ENCODE results near the gene RNF207. TPM values are rescaled to one million over a fixed set of nuclear protein-coding genes. Genes with fewer than 3 reads are reported as not detected.

The RNF207 gene
- total and polyA plus RNA-seq, 2 of the 13 experiments (the other 11 are each of a cell fraction or from before 2014, with no cell fraction given) = 9.8 to 15.9 TPM

- TF ChIP-seq THAP9 (CRISPR knock-in tag; IDR thresholded peaks at IDR 0.05; ENCODE audit: borderline replicate concordance) (peak; percentile 35; the same call in 1 of the 2 replicates), ZNF513 (CRISPR knock-in tag; conservative IDR thresholded peaks at IDR 0.05) (no peak), ZBTB34 (CRISPR knock-in tag; IDR thresholded peaks at IDR 0.05) (peak; percentile 83; the same call in 1 of the 2 replicates), ZSCAN9 (CRISPR knock-in tag; IDR thresholded peaks at IDR 0.05; ENCODE audit: borderline replicate concordance) (peak; percentile 99), JUN (CRISPR knock-in tag; IDR thresholded peaks at IDR 0.05) (peak; percentile 61; the same call in 1 of the 2 replicates), ZNF431 (CRISPR knock-in tag; IDR thresholded peaks at IDR 0.05; ENCODE audit: borderline replicate concordance, low read depth) (peak; percentile 91), CAMTA2 (CRISPR knock-in tag; IDR thresholded peaks at IDR 0.05; ENCODE audit: borderline replicate concordance) (peak; percentile 96; the same call in 1 of the 2 replicates), ZNF580 (CRISPR knock-in tag; IDR thresholded peaks at IDR 0.05; ENCODE audit: borderline replicate concordance, low read depth) (peak; percentile 100), CREM (IDR thresholded peaks at IDR 0.05) (no peak), CREM (CRISPR knock-in tag; IDR thresholded peaks at IDR 0.05) (no peak), ZXDC (CRISPR knock-in tag; IDR thresholded peaks at IDR 0.05) (peak; percentile 96), SOX5 (CRISPR knock-in tag; IDR thresholded peaks at IDR 0.05; ENCODE audit: borderline replicate concordance) (peak; percentile 78), EED (CRISPR knock-in tag; IDR thresholded peaks at IDR 0.05) (peak; percentile 98; the same call in 1 of the 2 replicates), ZGPAT (CRISPR knock-in tag; IDR thresholded peaks at IDR 0.05) (peak; percentile 94; the same call in 1 of the 2 replicates), ZNF784 (CRISPR knock-in tag; IDR thresholded peaks at IDR 0.05; ENCODE audit: borderline replicate concordance) (peak; percentile 98)
Observed at GRCh38 chr1:6245086-6245868, 39.4 kb downstream of the RNF207 start (continued).
